ENCODE measurements around the gene USP6NL. TPM values are rescaled to one million over a fixed set of nuclear protein-coding genes. Genes with fewer than 3 reads are reported as not detected.

Gene USP6NL
- total and polyA plus RNA-seq, 2 of the 8 experiments (the other 6 are each of a cell fraction or from before 2014, with no cell fraction given), result 10.9 to 28.8 TPM

DNA sequence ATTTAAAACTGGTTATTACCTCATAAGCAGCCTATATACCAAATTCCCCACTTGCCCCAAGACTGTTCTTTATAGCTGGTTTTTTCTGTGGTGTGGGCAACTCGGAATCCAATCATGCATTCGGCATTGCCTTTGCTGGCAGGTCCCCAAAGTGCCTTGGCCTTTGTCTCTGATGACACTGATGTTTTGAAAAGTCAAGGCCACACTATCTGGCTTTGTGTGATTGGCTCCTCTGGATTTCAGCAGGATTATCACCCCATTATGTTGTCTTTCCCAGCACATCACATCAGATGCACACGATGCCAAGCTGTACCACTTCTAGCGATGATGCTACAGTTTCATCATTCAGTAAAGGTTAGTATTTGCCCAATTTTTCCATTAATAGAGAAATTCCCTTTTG, 97.7 kb downstream of the USP6NL start:
- Histone ChIP-seq H2BK15ac (ENCODE audit: low read length) (no peak overlapping the region), H3K56ac (replicated peaks; ENCODE audit: insufficient read length, low read depth, low read length) (no peak overlapping the region), H3K4me3 (ENCODE audit: extremely low read depth in 1 of 4, insufficient read depth in 2 of 4, low read depth in 3 of 4, low read length in 4 of 4) (no peak overlapping the region), H3K18ac (ENCODE audit: extremely low read depth, low read length) (no peak overlapping the region; the same call in 1 of the 2 replicates), H3K9me3 (ENCODE audit: insufficient read depth in 2 of 2, low read depth in 1 of 2, low read length in 1 of 2) (no peaks in the 10 kb centered on the region), H2BK20ac (ENCODE audit: low read length) (no peak overlapping the region), H3K79me2 (ENCODE audit: control insufficient read depth in 1 of 2, insufficient read depth in 2 of 2, low read length in 2 of 2) (peaks cover 0 to 8% of the 10 kb centered on the region in 2 experiments; a peak in 1 of 4 replicates), H4K91ac (replicated peaks; ENCODE audit: insufficient read length, low read length) (no peak overlapping the region), H4K5ac (ENCODE audit: insufficient read length, low read depth, low read length) (no peak overlapping the region), H2BK5ac (ENCODE audit: low read depth, low read length) (no peak overlapping the region), H2AFZ (ENCODE audit: low read length) (no peak overlapping the region), H3K23me2 (ENCODE audit: low read depth, low read length) (no peaks in the 10 kb centered on the region; the same call in 1 of the 2 replicates), H4K8ac (ENCODE audit: extremely low read depth, insufficient read depth, low read length) (no peak overlapping the region), H3K4ac (replicated peaks; ENCODE audit: insufficient read length, low read depth, low read length) (no peak overlapping the region), H3K27ac (ENCODE audit: low read depth, low read length) (no peak overlapping the region), H3K4me2 (ENCODE audit: insufficient read depth in 1 of 2, low read depth in 2 of 2, low read length in 2 of 2) (no peak overlapping the region), H3K4me1 (replicated peaks in 1 of 4; ENCODE audit: control insufficient read depth in 3 of 4, insufficient read depth in 4 of 4, low read length in 3 of 4) (peaks cover 0 to 8% (median 0%) of the 10 kb centered on the region in 4 experiments; a peak in 1 of 7 replicates), H2AK5ac (ENCODE audit: low read depth, low read length) (no peak overlapping the region), H3K23ac (ENCODE audit: insufficient read length) (no peak overlapping the region), H3K36me3 (ENCODE audit: control insufficient read depth in 2 of 4, insufficient read depth in 4 of 4, low read length in 3 of 4) (peaks cover 0 to 6% (median 0%) of the 10 kb centered on the region in 4 experiments; a peak in 1 of 8 replicates), H2BK12ac (ENCODE audit: low read depth, low read length) (no peak overlapping the region), H3K14ac (ENCODE audit: insufficient read length) (no peak overlapping the region), H2BK120ac (replicated peaks; ENCODE audit: low read depth, low read length) (no peak overlapping the region), H4K20me1 (replicated peaks in 1 of 2; ENCODE audit: control insufficient read depth in 1 of 2, insufficient read depth in 2 of 2, low read length in 2 of 2) (no peaks in the 10 kb centered on the region), H3K9ac (replicated peaks in 1 of 4; ENCODE audit: extremely low read depth in 1 of 4, low read depth in 3 of 4, low read length in 3 of 4) (no peak overlapping the region), H3K27me3 (replicated peaks in 1 of 4; ENCODE audit: control insufficient read depth in 3 of 4, extremely low read depth in 1 of 4, insufficient read depth in 3 of 4, low read length in 3 of 4) (no peaks in the 10 kb centered on the region), H3K79me1 (ENCODE audit: low read depth, low read length) (no peaks in the 10 kb centered on the region; the same call in 1 of the 2 replicates)
- DNase-seq (ENCODE audit: low read depth in 1 of 2, low spot score in 2 of 2), result no peak
- 100% methylated on average over 4 of the region's 4 CpGs; no CpG with 5 or more reads in 1 of the 2 experiments for WGBS, 2 experiments (ENCODE audit: extremely low coverage in 1 of 2, insufficient coverage in 1 of 2, insufficient read length in 1 of 2, insufficient replicate concordance in 2 of 2, low coverage in 1 of 2, low lambda C conversion rate in 2 of 2, missing lambda C conversion rate in 1 of 2)
- ChIA-PET POLR2A (ENCODE audit: partially characterized antibody) (no interaction called here), CTCF (ENCODE audit: partially characterized antibody) (interaction anchor here (0.6 to 3.5 kb wide), 5 partner anchors 21 to 243 kb away, joined by 3 to 80 read pairs (median 4); no protein-coding TSS in a partner anchor)
- no peak for FAIRE-seq
- TF ChIP-seq KDM5A (IDR thresholded peaks at IDR 0.05; ENCODE audit: low read length) (no peak), EP300 (IDR thresholded peaks at IDR 0.05; ENCODE audit: borderline replicate concordance in 1 of 2, low read depth in 2 of 2, low read length in 2 of 2) (no peak), RAD21 (IDR thresholded peaks at IDR 0.05 in 1 of 2, conservative IDR thresholded peaks at IDR 0.05 in 1 of 2; ENCODE audit: low read depth in 2 of 2, low read length in 2 of 2) (no peak), KDM4A (IDR thresholded peaks at IDR 0.05; ENCODE audit: low read depth, low read length, severe bottlenecking) (no peak), TCF12 (IDR thresholded peaks at IDR 0.05; ENCODE audit: low read depth, low read length) (no peak), CBX8 (IDR thresholded peaks at IDR 0.05; ENCODE audit: borderline replicate concordance, low read depth, low read length) (no peak), EZH2 (IDR thresholded peaks at IDR 0.05; ENCODE audit: low read depth, low read length, severe bottlenecking) (no peak), ZNF274 (IDR thresholded peaks at IDR 0.05; ENCODE audit: borderline replicate concordance, extremely low read depth, low read length) (no peak), KDM1A (IDR thresholded peaks at IDR 0.05; ENCODE audit: borderline replicate concordance, low read length) (no peak)
- TF ChIP-seq, protein P1, sequence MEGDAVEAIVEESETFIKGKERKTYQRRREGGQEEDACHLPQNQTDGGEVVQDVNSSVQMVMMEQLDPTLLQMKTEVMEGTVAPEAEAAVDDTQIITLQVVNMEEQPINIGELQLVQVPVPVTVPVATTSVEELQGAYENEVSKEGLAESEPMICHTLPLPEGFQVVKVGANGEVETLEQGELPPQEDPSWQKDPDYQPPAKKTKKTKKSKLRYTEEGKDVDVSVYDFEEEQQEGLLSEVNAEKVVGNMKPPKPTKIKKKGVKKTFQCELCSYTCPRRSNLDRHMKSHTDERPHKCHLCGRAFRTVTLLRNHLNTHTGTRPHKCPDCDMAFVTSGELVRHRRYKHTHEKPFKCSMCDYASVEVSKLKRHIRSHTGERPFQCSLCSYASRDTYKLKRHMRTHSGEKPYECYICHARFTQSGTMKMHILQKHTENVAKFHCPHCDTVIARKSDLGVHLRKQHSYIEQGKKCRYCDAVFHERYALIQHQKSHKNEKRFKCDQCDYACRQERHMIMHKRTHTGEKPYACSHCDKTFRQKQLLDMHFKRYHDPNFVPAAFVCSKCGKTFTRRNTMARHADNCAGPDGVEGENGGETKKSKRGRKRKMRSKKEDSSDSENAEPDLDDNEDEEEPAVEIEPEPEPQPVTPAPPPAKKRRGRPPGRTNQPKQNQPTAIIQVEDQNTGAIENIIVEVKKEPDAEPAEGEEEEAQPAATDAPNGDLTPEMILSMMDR (IDR thresholded peaks at IDR 0.05; ENCODE audit: control extremely low read depth in 1 of 3, insufficient read depth in 1 of 3, low read depth in 1 of 3, low read length in 3 of 3), result no peak
